WTC11 (cell line): ENCODE results near the gene UBL4A. TPM values are rescaled to one million over a fixed set of nuclear protein-coding genes. Genes with fewer than 3 reads are reported as not detected.
A peak's percentile ranks its signal among the peaks of the same experiment; 100 is the strongest.

Source experiments
- ATAC-seq: fragments of 200-7000 bp; cut with Tn5 transposase; 2 replicates; pipeline ENCODE4 v1.10.0; 2021; ENCODE audit warnings: mild to moderate bottlenecking, moderate library complexity
- CTCF ChIA-PET: fragments of 300-600 bp; sonication (Branson Sonifier 250); formaldehyde crosslinking; loops from one replicate; lab custom pipeline; 2021; ENCODE audit warnings: antibody characterized with exemption; lab: Charles Lee
- POLR2A ChIA-PET: fragments of 350-600 bp; sonication (Branson Sonifier 250); formaldehyde crosslinking; loops from one replicate; lab custom pipeline; 2021; ENCODE audit warnings: antibody characterized with exemption; lab: Charles Lee
- DNase-seq: peaks from one replicate; pipeline ENCODE4 v3.0.0; 2021; ENCODE audit warnings: low spot score
- H3K27ac Mint-ChIP-seq: 2 replicates; pipeline ENCODE4 v1.8.0; 2021; ENCODE audit warnings: mixed read lengths
- H3K27me3 Mint-ChIP-seq: 2 replicates; pipeline ENCODE4 v1.8.0; 2021; ENCODE audit warnings: low read depth, mild to moderate bottlenecking, moderate library complexity, mixed read lengths
- H3K36me3 Mint-ChIP-seq: 2 replicates; pipeline ENCODE4 v1.8.0; 2021; ENCODE audit warnings: mixed read lengths
- H3K4me1 Mint-ChIP-seq: 2 replicates; pipeline ENCODE4 v1.8.0; 2022; ENCODE audit warnings: mixed read lengths
- H3K4me3 Mint-ChIP-seq: 2 replicates; pipeline ENCODE4 v1.8.0; 2021; ENCODE audit warnings: mild to moderate bottlenecking, moderate library complexity, mixed read lengths
- H3K9me3 Mint-ChIP-seq: 2 replicates; pipeline ENCODE4 v1.8.0; 2021; ENCODE audit warnings: mixed read lengths
- CBFB ChIP-seq: sonication (generic); formaldehyde crosslinking; IDR thresholded peaks from 2 replicates; pipeline ENCODE4 v1.8.1; 2022; ENCODE audit warnings: mild to moderate bottlenecking, low read depth, missing genetic modification reagents
- ELF4 ChIP-seq: sonication (generic); formaldehyde crosslinking; IDR thresholded peaks from 2 replicates; pipeline ENCODE4 v1.8.1; 2022; ENCODE audit warnings: low read depth, mild to moderate bottlenecking, moderate library complexity, missing genetic modification reagents
- HMGXB4 ChIP-seq: sonication (generic); formaldehyde crosslinking; IDR thresholded peaks from 2 replicates; pipeline ENCODE4 v1.8.1; 2023; ENCODE audit warnings: mild to moderate bottlenecking, moderate library complexity, missing genetic modification reagents
- IRF1 ChIP-seq: sonication (generic); formaldehyde crosslinking; IDR thresholded peaks from 2 replicates; pipeline ENCODE4 v1.8.0; 2023; ENCODE audit warnings: missing genetic modification reagents
- JAZF1 ChIP-seq: fragments of 250-450 bp; sonication (Bioruptor Pico); IDR thresholded peaks from 2 replicates; pipeline ENCODE4 v1.9.0; 2021; ENCODE audit warnings: moderate library complexity, mild to moderate bottlenecking, inconsistent platforms
- JUN ChIP-seq: sonication (generic); formaldehyde crosslinking; IDR thresholded peaks from 2 replicates; pipeline ENCODE4 v1.8.0; 2023; ENCODE audit warnings: mild to moderate bottlenecking, missing genetic modification reagents
- NR3C1 ChIP-seq: sonication (generic); formaldehyde crosslinking; conservative IDR thresholded peaks from 2 replicates; pipeline ENCODE4 v1.8.1; 2023; ENCODE audit warnings: low read depth, mild to moderate bottlenecking, missing genetic modification reagents
- SOX15 ChIP-seq: fragments of 250-450 bp; sonication (Bioruptor Pico); IDR thresholded peaks from 2 replicates; pipeline ENCODE4 v1.9.0; 2021; ENCODE audit warnings: mild to moderate bottlenecking
- SP1 ChIP-seq: sonication (generic); formaldehyde crosslinking; conservative IDR thresholded peaks from 2 replicates; pipeline ENCODE4 v1.8.1; 2022; ENCODE audit warnings: missing genetic modification reagents
- TEAD4 ChIP-seq: sonication (generic); formaldehyde crosslinking; IDR thresholded peaks from 2 replicates; pipeline ENCODE4 v1.8.0; 2022; ENCODE audit warnings: mild to moderate bottlenecking, missing genetic modification reagents
- ZBTB21 ChIP-seq: sonication (generic); formaldehyde crosslinking; IDR thresholded peaks from 2 replicates; pipeline ENCODE4 v1.8.1; 2023; ENCODE audit warnings: mild to moderate bottlenecking, missing genetic modification reagents, borderline replicate concordance
- ZBTB43 ChIP-seq: sonication (generic); formaldehyde crosslinking; IDR thresholded peaks from 2 replicates; pipeline ENCODE4 v1.8.1; 2023; ENCODE audit warnings: mild to moderate bottlenecking, missing genetic modification reagents
- ZNF263 ChIP-seq: sonication (generic); formaldehyde crosslinking; IDR thresholded peaks from 2 replicates; pipeline ENCODE4 v1.8.1; 2022; ENCODE audit warnings: low read depth, mild to moderate bottlenecking, moderate library complexity, missing genetic modification reagents
- ZNF281 ChIP-seq: sonication (generic); formaldehyde crosslinking; IDR thresholded peaks from 2 replicates; pipeline ENCODE4 v1.8.0; 2023; ENCODE audit warnings: mild to moderate bottlenecking, missing genetic modification reagents
- ZNF317 ChIP-seq: sonication (generic); formaldehyde crosslinking; IDR thresholded peaks from 2 replicates; pipeline ENCODE4 v1.8.1; 2023; ENCODE audit warnings: low read depth, mild to moderate bottlenecking, moderate library complexity, missing genetic modification reagents, borderline replicate concordance
- ZNF396 ChIP-seq: fragments of 250-450 bp; sonication (Bioruptor Pico); IDR thresholded peaks from 2 replicates; pipeline ENCODE4 v1.8.0; 2021; ENCODE audit warnings: mild to moderate bottlenecking, moderate library complexity, borderline replicate concordance
- total RNA-seq: library from RNA; stranded (reverse); gene quantifications from 3 replicates; pipeline ENCODE4 v1.2.3, GENCODE V29; 2021
- TF ChIP-seq, protein P1 (sequence below): fragments of 250-450 bp; sonication (Bioruptor Pico); conservative IDR thresholded peaks from 2 replicates; pipeline ENCODE4 v1.9.0; 2021; ENCODE audit warnings: mild to moderate bottlenecking

Gene UBL4A
- total RNA-seq, 1 experiment from 2014 or later = 34.0 TPM

- H3K27ac Mint-ChIP-seq = peak overlapping the region; percentile 81; the same call in 1 of the 2 replicates
- POLR2A ChIA-PET = interaction anchor here (0.6 to 0.8 kb wide), 2 partner anchors 86 to 88 kb away, joined by 3 read pairs; no protein-coding TSS in a partner anchor
Measured at GRCh38 chrX:154457491-154458115, 28.8 kb downstream of the UBL4A start.

GRCh38 chrX:154452823-154453222 is 33.6 kb downstream of the UBL4A start:
- no peaks in the 10 kb centered on the region for H3K9me3 Mint-ChIP-seq
- TF ChIP-seq JAZF1 (no peak), HMGXB4 (CRISPR knock-in tag) (no peak), SOX15 (no peak), ZNF317 (CRISPR knock-in tag) (no peak), ZNF281 (no peak), JUN (CRISPR knock-in tag) (no peak), CBFB (CRISPR knock-in tag) (no peak), NR3C1 (CRISPR knock-in tag) (no peak), SP1 (no peak), ZNF263 (no peak), ZBTB21 (no peak), IRF1 (no peak), ZNF396 (CRISPR knock-in tag) (no peak), TEAD4 (no peak)
- TF ChIP-seq, protein P1, sequence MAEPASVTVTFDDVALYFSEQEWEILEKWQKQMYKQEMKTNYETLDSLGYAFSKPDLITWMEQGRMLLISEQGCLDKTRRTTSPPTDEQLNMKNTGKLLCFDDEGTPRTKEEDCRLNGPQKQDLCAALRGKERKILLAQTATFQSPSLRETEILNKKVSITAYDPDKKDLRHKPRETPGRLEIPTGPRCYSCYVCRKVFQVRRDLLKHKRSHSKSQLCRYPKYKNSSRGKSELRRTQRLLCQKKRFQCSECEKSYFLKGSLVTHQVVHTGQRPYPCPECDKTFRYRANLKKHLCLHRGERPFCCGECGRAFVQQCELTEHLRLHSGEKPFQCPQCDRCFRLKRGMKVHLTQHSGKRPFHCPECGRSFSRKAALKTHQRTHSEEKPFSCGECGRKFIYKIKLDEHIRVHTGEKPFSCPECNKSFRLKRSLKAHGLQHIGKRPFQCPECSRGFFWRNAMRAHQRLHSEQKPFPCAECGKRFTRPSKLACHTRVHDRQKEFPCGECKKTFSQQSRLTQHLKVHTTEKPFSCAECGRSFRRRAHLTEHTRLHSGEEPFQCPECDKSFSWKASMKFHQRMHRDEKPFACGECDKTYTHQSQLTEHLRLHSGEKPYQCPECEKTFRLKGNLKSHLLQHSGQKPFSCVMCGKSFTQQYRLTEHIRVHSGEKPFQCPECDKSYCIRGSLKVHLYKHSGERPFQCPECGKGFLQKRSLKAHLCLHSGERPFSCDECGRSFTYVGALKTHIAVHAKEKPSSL (CRISPR knock-in tag) = no peak
- CTCF ChIA-PET = interaction anchor here (1.0 kb wide), 1 partner anchor 28 kb away, joined by 5 read pairs; no protein-coding TSS in a partner anchor
- DNase-seq (no peak), ATAC-seq (no peak)
- H3K36me3 Mint-ChIP-seq = peaks cover 6% of the 10 kb centered on the region
- POLR2A ChIA-PET = no interaction called here
- no peaks in the 10 kb centered on the region for H3K4me1 Mint-ChIP-seq
- H3K27ac Mint-ChIP-seq = no peak overlapping the region
- H3K27me3 Mint-ChIP-seq = peaks cover 15% of the 10 kb centered on the region
- no peak overlapping the region for H3K4me3 Mint-ChIP-seq

More at GRCh38 chrX:154457491-154458115, 28.8 kb downstream of the UBL4A start:
- DNase-seq = peak; percentile 71
- Mint-ChIP-seq H3K9me3 (no peaks in the 10 kb centered on the region), H3K4me1 (no peaks in the 10 kb centered on the region)
- CTCF ChIA-PET = interaction anchor here (0.7 to 3.0 kb wide), 3 partner anchors 33 to 84 kb away, joined by 3 to 11 read pairs (median 3); partner anchors contain the start of gene SLC10A3
- peak; percentile 77 for ATAC-seq
- no peak for TF ChIP-seq ZBTB43 (CRISPR knock-in tag)
- TF ChIP-seq ELF4 (CRISPR knock-in tag) = no peak
- TF ChIP-seq, all 79 proteins: peak for 0
- H3K4me3 Mint-ChIP-seq = peak overlapping the region; percentile 84
- H3K36me3 Mint-ChIP-seq = peaks cover 3% of the 10 kb centered on the region; the same call in 1 of the 2 replicates
- H3K27me3 Mint-ChIP-seq = peaks cover 15% of the 10 kb centered on the region
